T follicular helper cell (primary cell): ENCODE results near the gene COBL.

Experiments used
- DNase-seq: peaks from one replicate; pipeline ENCODE4 v3.0.0-alpha.2; 2020; ENCODE audit warnings: low read depth
- total RNA-seq, 2 experiments: gene quantifications; one replicate each; lab custom pipeline; 2026; lab: John Stamatoyannopoulos, UW

Gene COBL
- 0 to 0.06 reads per million in 2 experiments for total RNA-seq

GRCh38 chr7:51316666-51317581 is at the start of gene COBL:
COBL (minus strand) TSS chr7:51316809; CDS start chr7:51316633, 176 bp downstream.
- DNase-seq: no peak

DNA sequence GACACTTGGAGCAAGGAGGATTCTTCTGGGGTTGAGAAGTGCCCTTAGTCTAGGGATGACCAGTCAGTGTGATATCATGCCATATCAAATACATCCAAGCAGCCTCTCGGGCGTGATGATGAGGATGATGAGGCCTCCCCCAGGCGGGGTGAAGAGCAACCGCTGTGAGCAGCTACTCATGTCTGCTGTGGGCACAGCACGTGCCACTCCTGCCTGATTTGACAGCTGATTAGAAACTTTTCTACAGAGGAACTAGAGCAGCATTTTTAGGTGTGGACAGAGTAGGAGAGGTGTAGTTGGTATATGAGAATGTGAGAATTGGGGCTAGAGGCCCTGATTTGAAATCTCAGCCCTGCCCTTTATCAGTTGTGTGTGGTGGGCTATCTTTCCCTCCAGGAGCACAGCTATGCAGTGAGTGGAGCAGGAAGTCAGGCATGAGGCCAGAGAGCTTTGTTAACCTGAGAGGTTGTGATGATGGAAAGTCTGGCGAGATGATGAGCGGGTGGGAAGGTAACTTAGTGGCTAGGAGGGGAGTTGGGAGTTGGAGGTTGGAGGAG is 49.6 kb upstream of the COBL start:
- DNase-seq: no peak

GRCh38 chr7:51357821-51358220 is 41.2 kb upstream of the COBL start:
- no peak for DNase-seq

DNA sequence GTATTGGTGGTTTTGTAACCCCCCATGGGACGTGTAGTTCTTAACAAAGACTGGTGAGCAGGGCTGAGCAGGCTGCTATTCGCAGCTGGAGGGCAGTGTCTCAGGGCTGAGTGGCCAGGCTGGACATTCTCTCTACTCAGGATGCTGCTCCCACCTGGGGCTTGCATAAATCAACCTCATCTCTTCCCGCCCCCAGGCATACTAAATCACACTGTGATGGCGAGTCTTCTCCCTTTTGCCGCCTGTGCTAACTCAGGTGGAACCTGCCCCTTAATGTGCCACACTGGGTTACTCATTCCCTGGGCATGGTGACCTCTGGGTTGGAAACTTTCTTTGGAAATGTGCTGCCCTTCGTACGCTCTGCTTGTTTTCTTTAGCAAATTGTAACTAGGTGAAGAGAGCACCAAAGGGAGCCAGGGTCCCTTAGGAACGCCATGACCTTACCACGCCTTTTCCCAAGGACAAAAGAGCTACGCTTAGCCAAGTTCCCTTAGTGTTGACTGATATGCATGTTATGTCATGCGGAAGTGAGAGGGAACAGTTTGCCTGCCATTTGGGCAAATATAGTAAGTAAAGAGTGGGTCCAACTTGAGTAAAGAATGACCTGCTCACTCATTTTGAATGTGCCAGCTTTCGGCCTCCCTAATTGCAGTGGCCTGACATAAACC is 40.4 kb upstream of the COBL start:
- DNase-seq: no peak

DNA sequence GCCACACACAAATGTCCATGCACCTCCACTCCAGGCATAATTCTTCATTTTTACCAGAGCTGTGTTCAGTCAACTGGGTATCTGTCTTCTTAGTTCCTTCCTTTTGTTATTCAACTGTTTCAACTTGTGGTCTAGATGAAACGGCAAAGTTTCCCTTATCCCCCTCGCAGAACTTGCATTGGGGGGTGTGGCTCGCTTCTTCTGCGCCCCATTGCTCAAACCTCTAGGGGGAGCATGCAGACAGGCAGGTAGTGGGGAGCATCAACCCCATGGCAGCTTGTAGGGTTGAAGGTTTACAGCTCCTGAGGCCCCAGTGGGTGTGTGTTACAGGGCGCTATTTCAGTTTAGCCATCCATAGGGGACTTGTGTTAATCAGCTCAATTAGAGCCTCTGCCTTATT is 38.3 kb upstream of the COBL start:
- no peak for DNase-seq

DNA sequence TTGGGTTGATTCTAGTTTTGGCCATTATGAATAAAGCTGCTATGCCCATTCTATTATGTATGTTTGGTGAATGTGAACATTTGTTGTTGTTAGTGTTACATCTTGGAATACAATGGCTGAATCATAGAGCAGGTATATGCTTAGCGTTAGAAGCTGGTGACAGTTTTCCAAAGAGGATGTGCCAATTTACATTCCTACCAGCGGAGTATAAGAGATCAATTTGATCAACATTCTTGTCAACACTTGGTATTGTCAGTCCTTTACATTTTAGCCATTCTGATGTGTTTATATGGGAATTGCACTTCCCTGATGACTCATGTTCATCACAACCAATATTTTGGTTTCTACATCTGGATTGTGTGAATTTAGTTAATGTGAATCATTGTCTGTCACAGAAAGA is 37.8 kb upstream of the COBL start:
- DNase-seq: no peak

GRCh38 chr7:51352174-51353100 is 35.8 kb upstream of the COBL start:
- no peak for DNase-seq

GRCh38 chr7:51351661-51352060 is 35.1 kb upstream of the COBL start:
- DNase-seq: no peak

DNA sequence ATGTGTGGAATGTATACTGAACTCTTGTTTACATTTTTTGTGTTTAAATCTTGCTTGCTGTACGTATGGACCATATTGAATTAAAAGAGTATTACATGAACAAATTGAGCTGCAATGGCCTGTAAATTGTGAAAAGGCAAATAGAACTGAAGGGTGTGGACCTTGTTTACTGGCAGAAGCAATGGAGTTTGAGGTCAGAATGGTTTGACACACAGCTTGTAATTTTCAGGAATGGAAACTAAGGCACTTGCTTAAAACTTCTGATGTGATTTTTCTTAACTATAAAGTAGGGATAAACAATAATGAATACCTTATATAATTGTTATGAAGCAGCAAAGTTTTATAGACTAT is 33.9 kb upstream of the COBL start:
- no peak for DNase-seq

DNA sequence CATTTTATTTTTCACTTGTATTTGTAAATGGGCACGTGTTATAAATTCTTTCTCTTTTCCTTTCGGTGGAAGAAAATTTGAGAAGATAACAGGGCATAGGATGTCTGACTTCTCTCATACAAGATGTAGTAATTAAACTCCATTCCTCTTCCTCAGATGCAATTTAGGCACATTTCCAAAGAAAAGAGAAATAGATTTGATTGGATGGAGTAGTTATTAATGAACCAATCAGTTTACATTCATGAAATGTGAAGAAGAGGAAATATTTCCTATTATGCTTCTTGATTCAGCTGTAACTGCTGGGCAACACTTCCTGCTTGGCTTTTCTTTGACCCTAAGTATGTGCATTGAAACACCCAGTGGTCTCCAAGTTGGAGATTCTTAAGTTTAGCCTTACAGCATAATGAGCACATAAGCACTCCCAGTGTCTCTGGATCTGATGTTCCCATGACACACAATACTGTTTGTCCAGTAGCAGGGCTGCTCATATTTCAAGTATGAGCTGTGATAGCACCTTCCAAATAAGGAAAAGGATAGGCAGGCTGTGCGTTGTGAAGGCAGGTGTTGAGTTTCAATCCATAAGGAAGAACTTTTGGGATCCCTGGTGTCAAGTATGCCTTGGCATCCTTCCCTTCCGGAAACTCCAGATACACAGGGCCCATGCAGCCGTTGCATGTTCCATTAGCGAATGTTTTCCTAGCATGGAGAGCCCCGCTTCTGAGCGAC is 33.4 kb upstream of the COBL start:
- no peak for DNase-seq

GRCh38 chr7:51346126-51346525 is 29.5 kb upstream of the COBL start:
- DNase-seq: no peak

GRCh38 chr7:51344406-51345138 is 28.0 kb upstream of the COBL start:
- DNase-seq: no peak

GRCh38 chr7:51340936-51341335 is 24.3 kb upstream of the COBL start:
- no peak for DNase-seq

GRCh38 chr7:51340029-51340838 is 23.6 kb upstream of the COBL start:
- DNase-seq: no peak

DNA sequence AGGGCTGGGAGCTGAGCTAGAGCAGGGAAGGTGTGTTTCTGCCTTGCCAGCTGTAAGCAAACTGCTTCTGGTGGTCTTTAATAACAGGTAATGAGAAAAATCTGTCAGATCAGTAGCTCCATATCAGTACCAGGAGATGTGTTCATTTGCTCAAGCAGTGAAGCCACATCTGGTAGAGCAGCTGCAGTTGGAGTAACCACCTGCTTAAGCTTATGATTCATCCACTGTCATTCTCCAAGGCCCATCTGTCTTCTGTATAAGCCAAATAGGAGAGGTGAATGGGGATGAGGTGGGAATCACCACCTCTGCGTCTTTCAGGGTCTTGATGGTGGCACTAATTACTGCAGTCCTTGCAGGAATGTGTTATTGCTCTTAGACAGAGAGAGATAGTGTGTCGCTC is 18.4 kb upstream of the COBL start:
- DNase-seq: no peak

DNA sequence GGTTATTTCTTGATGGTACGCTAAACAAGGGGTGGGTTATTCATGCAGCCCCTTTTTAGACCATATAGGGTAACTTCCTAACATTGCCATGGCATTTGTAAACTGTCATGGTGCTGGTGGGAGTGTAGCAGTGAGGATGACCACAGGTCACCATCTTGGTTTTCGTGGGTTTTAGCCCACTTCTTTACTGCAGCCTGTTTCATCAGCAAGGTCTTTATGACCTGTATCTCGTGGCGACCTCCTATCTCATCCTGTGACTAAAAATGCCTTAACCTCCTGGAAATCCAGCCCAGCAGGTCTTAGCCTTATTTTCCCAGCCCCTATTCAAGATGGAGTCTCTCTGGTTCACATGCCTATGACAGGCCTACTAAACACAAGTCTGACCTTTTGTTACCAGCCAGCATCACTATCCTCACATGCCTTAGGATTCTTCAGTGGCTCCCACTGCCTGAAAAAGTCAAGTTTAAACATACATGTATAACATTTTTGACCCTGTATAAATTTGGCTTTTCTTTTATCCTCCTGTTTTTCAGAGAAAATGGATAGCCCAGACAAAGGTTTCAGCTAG is 13.2 kb upstream of the COBL start:
- DNase-seq: no peak

GRCh38 chr7:51328351-51328801 is 11.8 kb upstream of the COBL start:
- DNase-seq: no peak

- no peak for DNase-seq
These were observed 10.7 kb upstream of the COBL start for GRCh38 chr7:51327287-51327717.

DNA sequence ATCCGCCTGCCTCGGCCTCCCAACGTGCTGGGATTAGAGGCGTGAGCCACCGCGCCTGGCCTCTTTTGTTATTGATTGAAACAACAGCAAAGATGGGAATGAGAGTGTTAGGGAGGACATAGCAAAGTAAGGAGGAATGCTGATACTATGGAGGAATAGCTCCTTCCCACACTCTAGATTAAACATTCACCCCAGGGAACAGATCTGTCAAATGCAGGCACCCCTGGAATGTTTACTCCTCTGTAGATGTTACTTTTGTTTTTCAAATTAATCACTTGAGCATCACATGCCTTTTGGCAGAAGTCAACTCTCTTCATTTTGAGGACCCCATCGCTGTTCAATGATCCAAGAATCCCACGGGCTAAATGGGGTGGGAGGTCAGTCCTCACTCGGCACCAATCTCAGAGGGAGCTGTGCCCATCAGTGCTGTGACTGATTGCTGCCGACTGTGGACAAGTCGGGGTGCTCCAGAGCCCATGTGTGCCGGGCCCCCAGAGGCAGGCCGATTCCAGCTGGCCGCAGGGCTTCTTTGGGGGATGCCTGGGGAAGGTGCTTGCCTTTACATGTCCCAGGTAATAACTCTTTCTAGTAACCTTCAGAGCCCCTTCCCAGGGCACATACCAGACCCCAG is 10.2 kb upstream of the COBL start:
- DNase-seq: no peak
